Measurements from ENCODE around the gene ANKRD52.
"Not testable (repeated sequence)": the region's sequence is repeated elsewhere in the genome, so short reads cannot be mapped to it uniquely, and the experiment has no call there.

The ANKRD52 gene

DNA sequence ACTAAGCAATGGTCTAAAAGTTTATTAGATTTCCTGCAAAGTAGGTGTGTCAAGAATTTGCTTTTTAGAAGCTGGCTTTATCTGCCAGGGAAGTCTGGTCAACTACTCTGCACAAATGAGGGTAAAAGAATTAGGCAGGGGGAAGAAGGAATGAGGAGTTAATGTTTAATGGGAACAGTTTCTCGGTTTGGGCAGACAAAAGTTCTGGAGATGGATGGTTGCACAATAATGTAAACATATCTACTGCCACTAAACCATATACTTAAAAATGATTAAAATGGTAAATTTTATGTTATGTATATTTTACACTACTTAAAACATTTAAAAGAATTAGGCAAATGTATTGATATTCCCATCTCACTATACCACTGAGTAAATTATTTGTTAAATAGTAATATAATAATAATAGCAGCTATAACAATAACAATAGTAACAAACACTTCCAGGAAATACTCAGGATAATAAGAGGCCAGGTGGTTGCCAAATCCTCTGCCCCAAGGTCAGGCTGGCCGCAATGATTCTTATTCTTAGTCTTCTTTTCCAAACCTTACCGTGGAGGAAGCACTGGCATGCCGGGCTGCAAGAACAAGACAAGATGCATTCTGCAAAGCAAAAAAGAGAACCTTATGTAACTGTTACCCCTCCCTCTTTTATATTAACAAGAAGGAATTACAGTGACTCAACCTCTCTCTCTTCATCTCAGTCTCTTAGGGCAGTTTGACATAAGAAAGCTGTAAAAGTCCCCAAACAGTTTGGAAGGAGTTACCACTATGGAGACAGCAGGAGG, 28.1 kb upstream of the ANKRD52 start:
- H3K79me2 ChIP-seq (ENCODE audit: control insufficient read depth, low read length), result peaks cover 52% of the 10 kb centered on the region
- peaks cover 2% of the 10 kb centered on the region; the same call in 1 of the 2 replicates for H3K4me1 ChIP-seq (ENCODE audit: control insufficient read depth, low read length)
- H3K9me3 ChIP-seq (ENCODE audit: control insufficient read depth, insufficient read depth, low read length), result no peaks in the 10 kb centered on the region
- H3K4me3 ChIP-seq (ENCODE audit: low read length), result no peak overlapping the region
- H3K9me2 ChIP-seq (replicated peaks; ENCODE audit: control insufficient read depth, low read length), result no peaks in the 10 kb centered on the region
- TF ChIP-seq EZH2phosphoT487 (IDR thresholded peaks at IDR 0.05; ENCODE audit: borderline replicate concordance, low read length), result no peak
- TF ChIP-seq, protein P1, sequence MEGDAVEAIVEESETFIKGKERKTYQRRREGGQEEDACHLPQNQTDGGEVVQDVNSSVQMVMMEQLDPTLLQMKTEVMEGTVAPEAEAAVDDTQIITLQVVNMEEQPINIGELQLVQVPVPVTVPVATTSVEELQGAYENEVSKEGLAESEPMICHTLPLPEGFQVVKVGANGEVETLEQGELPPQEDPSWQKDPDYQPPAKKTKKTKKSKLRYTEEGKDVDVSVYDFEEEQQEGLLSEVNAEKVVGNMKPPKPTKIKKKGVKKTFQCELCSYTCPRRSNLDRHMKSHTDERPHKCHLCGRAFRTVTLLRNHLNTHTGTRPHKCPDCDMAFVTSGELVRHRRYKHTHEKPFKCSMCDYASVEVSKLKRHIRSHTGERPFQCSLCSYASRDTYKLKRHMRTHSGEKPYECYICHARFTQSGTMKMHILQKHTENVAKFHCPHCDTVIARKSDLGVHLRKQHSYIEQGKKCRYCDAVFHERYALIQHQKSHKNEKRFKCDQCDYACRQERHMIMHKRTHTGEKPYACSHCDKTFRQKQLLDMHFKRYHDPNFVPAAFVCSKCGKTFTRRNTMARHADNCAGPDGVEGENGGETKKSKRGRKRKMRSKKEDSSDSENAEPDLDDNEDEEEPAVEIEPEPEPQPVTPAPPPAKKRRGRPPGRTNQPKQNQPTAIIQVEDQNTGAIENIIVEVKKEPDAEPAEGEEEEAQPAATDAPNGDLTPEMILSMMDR (IDR thresholded peaks at IDR 0.05; ENCODE audit: low read depth, low read length, poor library complexity, severe bottlenecking), result no peak
- peaks cover 10% of the 10 kb centered on the region for H3F3A ChIP-seq (ENCODE audit: control insufficient read depth, insufficient read depth)
- peaks cover 7% of the 10 kb centered on the region; the same call in 1 of the 2 replicates for H4K20me1 ChIP-seq (ENCODE audit: control insufficient read depth, insufficient read depth, low read depth, low read length)
- H3K27me3 ChIP-seq (ENCODE audit: control insufficient read depth, low read length), result no peaks in the 10 kb centered on the region
- H3K27ac ChIP-seq (ENCODE audit: low read depth, low read length), result no peak overlapping the region
- no peak overlapping the region for H3K4me2 ChIP-seq (ENCODE audit: low read length)
- H3K36me3 ChIP-seq (ENCODE audit: control insufficient read depth, low read length), result peaks cover 84% of the 10 kb centered on the region

DNA sequence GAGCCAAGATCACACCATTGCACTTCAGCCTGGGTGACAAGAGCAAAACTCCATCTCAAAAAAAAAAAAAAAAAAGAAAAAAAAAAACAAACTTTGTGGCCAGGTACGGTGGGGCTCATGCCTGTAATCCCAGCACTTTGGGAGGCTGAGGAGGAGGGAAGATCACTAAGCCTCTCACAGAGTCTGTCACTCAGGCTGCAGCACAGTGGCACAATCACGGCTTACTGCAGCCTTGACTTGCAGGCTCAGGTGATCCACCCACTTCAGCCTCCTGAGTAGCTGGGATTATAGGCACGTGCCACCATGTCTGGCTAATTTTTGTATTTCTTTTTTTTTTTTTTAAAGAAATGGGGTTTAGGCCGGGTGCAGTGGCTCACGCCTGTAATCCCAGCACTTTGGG, 26.1 kb upstream of the ANKRD52 start:
- H3K9me3 ChIP-seq (ENCODE audit: control insufficient read depth, insufficient read depth, low read length); H3K4me1 ChIP-seq (ENCODE audit: control insufficient read depth, low read length); H4K20me1 ChIP-seq (ENCODE audit: control insufficient read depth, insufficient read depth, low read depth, low read length); H3K4me2 ChIP-seq (ENCODE audit: low read length); H3K9me2 ChIP-seq (replicated peaks; ENCODE audit: control insufficient read depth, low read length); H3K4me3 ChIP-seq (ENCODE audit: low read length); H3F3A ChIP-seq (ENCODE audit: control insufficient read depth, insufficient read depth); H3K27me3 ChIP-seq (ENCODE audit: control insufficient read depth, low read length); H3K27ac ChIP-seq (ENCODE audit: low read depth, low read length): not testable (repeated sequence)
- H3K79me2 ChIP-seq (ENCODE audit: control insufficient read depth, low read length), result peaks cover 33% of the 10 kb centered on the region
- peaks cover 86% of the 10 kb centered on the region for H3K36me3 ChIP-seq (ENCODE audit: control insufficient read depth, low read length)

DNA sequence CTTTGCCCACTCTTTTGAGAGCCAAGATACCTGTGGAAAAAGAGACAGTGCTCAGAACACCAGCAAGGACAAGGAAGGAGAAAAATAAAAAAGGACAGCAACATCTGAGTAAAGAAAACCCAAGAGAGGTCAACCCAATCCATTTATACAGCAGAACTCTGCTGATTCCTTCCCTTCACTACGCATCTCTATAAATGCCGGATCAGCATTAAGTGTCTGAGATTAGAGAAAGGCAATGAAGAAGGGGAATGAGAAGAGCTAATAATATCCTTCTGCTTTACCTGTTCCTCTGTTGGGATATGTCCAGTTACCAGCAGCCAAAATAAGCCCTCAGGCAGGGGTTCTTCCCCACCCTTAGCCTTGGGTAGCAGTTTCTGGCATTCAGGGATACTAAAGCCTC, 24.4 kb upstream of the ANKRD52 start:
- Histone ChIP-seq H3K4me2 (ENCODE audit: low read length) (no peak overlapping the region), H3K27ac (ENCODE audit: low read depth, low read length) (no peak overlapping the region), H3K9me3 (ENCODE audit: control insufficient read depth, insufficient read depth, low read length) (no peaks in the 10 kb centered on the region), H4K20me1 (ENCODE audit: control insufficient read depth, insufficient read depth, low read depth, low read length) (no peaks in the 10 kb centered on the region), H3F3A (ENCODE audit: control insufficient read depth, insufficient read depth) (peaks cover 2% of the 10 kb centered on the region; the same call in 1 of the 2 replicates), H3K9me2 (replicated peaks; ENCODE audit: control insufficient read depth, low read length) (no peaks in the 10 kb centered on the region), H3K4me3 (ENCODE audit: low read length) (no peak overlapping the region), H3K79me2 (ENCODE audit: control insufficient read depth, low read length) (peaks cover 16% of the 10 kb centered on the region), H3K36me3 (ENCODE audit: control insufficient read depth, low read length) (peaks cover 85% of the 10 kb centered on the region), H3K4me1 (ENCODE audit: control insufficient read depth, low read length) (no peaks in the 10 kb centered on the region), H3K27me3 (ENCODE audit: control insufficient read depth, low read length) (no peaks in the 10 kb centered on the region)
- TF ChIP-seq, protein P1 (IDR thresholded peaks at IDR 0.05; ENCODE audit: low read depth, low read length, poor library complexity, severe bottlenecking), result no peak
- no peak for TF ChIP-seq EZH2phosphoT487 (IDR thresholded peaks at IDR 0.05; ENCODE audit: borderline replicate concordance, low read length)

DNA sequence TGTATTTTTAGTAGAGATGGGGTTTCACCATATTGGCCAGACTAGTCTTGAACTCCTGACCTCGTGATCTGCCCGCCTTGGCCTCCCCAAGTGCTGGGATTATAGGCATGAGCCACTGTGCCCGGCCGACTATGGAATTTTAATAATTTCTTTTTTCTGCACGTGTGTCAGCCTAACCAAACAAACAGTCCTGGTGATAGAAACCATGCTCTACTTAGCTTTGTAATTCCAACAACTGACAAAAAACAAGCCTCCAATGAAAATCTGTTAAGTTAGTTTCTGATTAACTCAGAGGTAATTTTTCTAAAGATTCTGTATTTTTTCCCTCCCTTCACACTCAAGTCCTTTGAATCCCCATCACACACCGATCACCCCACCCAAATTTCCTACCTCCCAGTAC, 23.8 kb upstream of the ANKRD52 start:
- Histone ChIP-seq H3K27ac (ENCODE audit: low read depth, low read length) (no peak overlapping the region), H3K4me3 (ENCODE audit: low read length) (no peak overlapping the region), H4K20me1 (ENCODE audit: control insufficient read depth, insufficient read depth, low read depth, low read length) (no peaks in the 10 kb centered on the region), H3K36me3 (ENCODE audit: control insufficient read depth, low read length) (peaks cover 85% of the 10 kb centered on the region), H3K4me2 (ENCODE audit: low read length) (no peak overlapping the region), H3K9me3 (ENCODE audit: control insufficient read depth, insufficient read depth, low read length) (no peaks in the 10 kb centered on the region), H3K9me2 (replicated peaks; ENCODE audit: control insufficient read depth, low read length) (no peaks in the 10 kb centered on the region), H3F3A (ENCODE audit: control insufficient read depth, insufficient read depth) (peaks cover 2% of the 10 kb centered on the region; the same call in 1 of the 2 replicates), H3K4me1 (ENCODE audit: control insufficient read depth, low read length) (no peaks in the 10 kb centered on the region), H3K79me2 (ENCODE audit: control insufficient read depth, low read length) (peaks cover 12% of the 10 kb centered on the region), H3K27me3 (ENCODE audit: control insufficient read depth, low read length) (no peaks in the 10 kb centered on the region)
- no peak for TF ChIP-seq EZH2phosphoT487 (IDR thresholded peaks at IDR 0.05; ENCODE audit: borderline replicate concordance, low read length)
- TF ChIP-seq, protein P1 (IDR thresholded peaks at IDR 0.05; ENCODE audit: low read depth, low read length, poor library complexity, severe bottlenecking), result no peak

All from DOHH2 (cell line).